ENCODE measurements around the gene TMEM139. TPM values are rescaled to one million over a fixed set of nuclear protein-coding genes. Genes with fewer than 3 reads are reported as not detected.

Gene TMEM139
- polyA plus RNA-seq (2012; rRNA removed), result 0.05 and 0.19 TPM in 2 replicates
- 0.07 and 0.14 TPM in 2 replicates for polyA plus RNA-seq (2012; cell fraction: cytosol; rRNA removed)
- 0.15 and 0.36 TPM in 2 replicates for polyA plus RNA-seq (2012; cell fraction: nucleus; rRNA removed)

GRCh38 chr7:143284591-143285469 lies at the start of gene TMEM139:
Gene TMEM139 (plus strand): TSS chr7:143284958. CDS start chr7:143285958, 1,000 bp downstream.
- no peak within 1 kb of the TSS for H3K9ac ChIP-seq
- H3K9me2 ChIP-seq, result no peaks in the 10 kb centered on the region
- no peak within 1 kb of the TSS for H3K4me3 ChIP-seq (ENCODE audit: low read depth in 2 of 2, low read length in 1 of 2)
- TF ChIP-seq SIN3A (IDR thresholded peaks at IDR 0.05; ENCODE audit: borderline replicate concordance, low read depth, low read length) (no peak), MAX (IDR thresholded peaks at IDR 0.05; ENCODE audit: low read depth) (no peak), RAD21 (IDR thresholded peaks at IDR 0.05; ENCODE audit: low read length) (no peak), TAF1 (IDR thresholded peaks at IDR 0.05; ENCODE audit: borderline replicate concordance, low read depth, low read length) (no peak), EZH2phosphoT487 (IDR thresholded peaks at IDR 0.05; ENCODE audit: borderline replicate concordance, low read depth) (no peak), RFX5 (IDR thresholded peaks at IDR 0.05; ENCODE audit: low read length) (no peak), GABPA (IDR thresholded peaks at IDR 0.05; ENCODE audit: low read depth) (no peak), TEAD4 (IDR thresholded peaks at IDR 0.05; ENCODE audit: borderline replicate concordance, insufficient read depth) (no peak)
- no peaks in the 10 kb centered on the region for H3F3A ChIP-seq (replicated peaks; ENCODE audit: insufficient read depth)
- no peak within 1 kb of the TSS for H3K4me2 ChIP-seq
- WGBS (ENCODE audit: low lambda C conversion rate), result 92% methylated on average over 19 of the region's 19 CpGs
- H3K27ac ChIP-seq (ENCODE audit: low read depth in 2 of 2, low read length in 1 of 2), result no peak within 1 kb of the TSS
- H3K9me3 ChIP-seq, result no peaks in the 10 kb centered on the region
- peaks cover 14% of the 10 kb centered on the region for H3K79me2 ChIP-seq (ENCODE audit: insufficient read depth)
- no peaks in the 10 kb centered on the region for H3K36me3 ChIP-seq (replicated peaks in 1 of 2; ENCODE audit: control insufficient read depth in 1 of 2, insufficient read depth in 2 of 2, low read length in 1 of 2)
- 0 out of 2 replicates have a peak, but pooled peaks cover 2% of the 10 kb centered on the region for H4K20me1 ChIP-seq (ENCODE audit: insufficient read depth)
- peaks cover 7 to 19% of the 10 kb centered on the region in 2 experiments; a peak in 3 of 4 replicates for H3K4me1 ChIP-seq (ENCODE audit: control insufficient read depth in 1 of 2, insufficient read depth in 2 of 2, low read depth in 1 of 2, low read length in 1 of 2)
- CTCF ChIA-PET, result no interaction called here
- POLR2A ChIA-PET, result no interaction called here
- H3K27me3 ChIP-seq (ENCODE audit: insufficient read depth), result no peaks in the 10 kb centered on the region
- DNase-seq, result peak; percentile 56
- no peak within 1 kb of the TSS for H2AFZ ChIP-seq (ENCODE audit: low read depth)

GRCh38 chr7:143235561-143235960 lies 49.2 kb upstream of the TMEM139 start:
- ChIA-PET CTCF (interaction anchor here (1.7 kb wide), 1 partner anchor 21 kb away, joined by 8 read pairs; no protein-coding TSS in a partner anchor), POLR2A (no interaction called here)
- Histone ChIP-seq H4K20me1 (ENCODE audit: insufficient read depth) (no peaks in the 10 kb centered on the region), H2AFZ (ENCODE audit: low read depth) (no peak overlapping the region), H3K79me2 (ENCODE audit: insufficient read depth) (no peaks in the 10 kb centered on the region), H3K27me3 (ENCODE audit: insufficient read depth) (no peaks in the 10 kb centered on the region), H3F3A (replicated peaks; ENCODE audit: insufficient read depth) (no peaks in the 10 kb centered on the region), H3K36me3 (replicated peaks in 1 of 2; ENCODE audit: control insufficient read depth in 1 of 2, insufficient read depth in 2 of 2, low read length in 1 of 2) (no peaks in the 10 kb centered on the region), H3K4me3 (ENCODE audit: low read depth in 2 of 2, low read length in 1 of 2) (no peak overlapping the region), H3K9ac (no peak overlapping the region), H3K4me1 (ENCODE audit: control insufficient read depth in 1 of 2, insufficient read depth in 2 of 2, low read depth in 1 of 2, low read length in 1 of 2) (no peaks in the 10 kb centered on the region), H3K4me2 (no peak overlapping the region), H3K9me3 (peaks cover 35% of the 10 kb centered on the region), H3K27ac (ENCODE audit: low read depth in 2 of 2, low read length in 1 of 2) (no peak overlapping the region), H3K9me2 (no peaks in the 10 kb centered on the region)
- TF ChIP-seq SIN3A (IDR thresholded peaks at IDR 0.05; ENCODE audit: borderline replicate concordance, low read depth, low read length) (no peak), IRF3 (IDR thresholded peaks at IDR 0.05; ENCODE audit: low read depth, low read length) (no peak), CHD2 (IDR thresholded peaks at IDR 0.05; ENCODE audit: low read length, partially characterized antibody) (no peak), FOXJ3 (CRISPR knock-in tag; IDR thresholded peaks at IDR 0.05) (no peak), PBX3 (IDR thresholded peaks at IDR 0.05) (no peak), TEAD4 (IDR thresholded peaks at IDR 0.05; ENCODE audit: borderline replicate concordance, insufficient read depth) (no peak), JUND (IDR thresholded peaks at IDR 0.05) (no peak), EZH2phosphoT487 (IDR thresholded peaks at IDR 0.05; ENCODE audit: borderline replicate concordance, low read depth) (no peak), RAD21 (IDR thresholded peaks at IDR 0.05; ENCODE audit: low read length) (no peak), REST (IDR thresholded peaks at IDR 0.05; ENCODE audit: low read depth, low read length) (no peak)
- 0% methylated on average over 1 of the region's 1 CpG for WGBS (ENCODE audit: low lambda C conversion rate)
- DNase-seq, result no peak
